Activated gamma-delta T cell treated with anti-CD3 and anti-CD28 coated beads, Interleukin-2, amount 50 U/mL, for 16 hours (primary cell): ENCODE results near the gene TMEM231.
"Not testable (repeated sequence)": the region's sequence is repeated elsewhere in the genome, so short reads cannot be mapped to it uniquely, and the experiment has no call there.

Experiments used
- DNase-seq: peaks from one replicate; pipeline ENCODE4 v3.0.0-alpha.2; 2020; ENCODE audit warnings: low read depth

TMEM231 gene

DNA sequence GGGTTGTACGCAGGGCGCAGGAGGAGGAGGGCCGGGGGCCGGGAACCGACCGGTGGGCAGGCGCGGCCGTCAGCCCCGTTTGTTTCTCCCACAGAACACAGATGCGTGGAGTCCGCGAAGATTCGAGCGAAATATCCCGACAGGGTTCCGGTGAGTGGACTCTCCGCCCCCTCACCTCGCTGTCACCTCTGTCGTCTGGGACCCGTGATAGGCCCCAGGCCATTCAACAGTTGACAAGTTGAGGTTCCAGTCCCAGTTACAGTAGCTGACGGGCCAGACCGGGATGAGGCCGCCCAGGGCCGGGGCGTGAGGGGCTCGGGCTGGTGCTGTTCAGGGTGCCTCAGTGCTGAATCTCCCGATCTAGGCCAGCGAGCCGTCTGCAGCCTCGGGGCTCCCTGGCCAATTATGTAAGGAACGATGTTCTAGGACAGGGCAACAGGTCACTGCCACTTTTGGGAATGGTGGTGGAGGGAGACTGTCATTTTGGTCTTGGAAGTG, 10.8 kb upstream of the TMEM231 start:
- no peak for DNase-seq

DNA sequence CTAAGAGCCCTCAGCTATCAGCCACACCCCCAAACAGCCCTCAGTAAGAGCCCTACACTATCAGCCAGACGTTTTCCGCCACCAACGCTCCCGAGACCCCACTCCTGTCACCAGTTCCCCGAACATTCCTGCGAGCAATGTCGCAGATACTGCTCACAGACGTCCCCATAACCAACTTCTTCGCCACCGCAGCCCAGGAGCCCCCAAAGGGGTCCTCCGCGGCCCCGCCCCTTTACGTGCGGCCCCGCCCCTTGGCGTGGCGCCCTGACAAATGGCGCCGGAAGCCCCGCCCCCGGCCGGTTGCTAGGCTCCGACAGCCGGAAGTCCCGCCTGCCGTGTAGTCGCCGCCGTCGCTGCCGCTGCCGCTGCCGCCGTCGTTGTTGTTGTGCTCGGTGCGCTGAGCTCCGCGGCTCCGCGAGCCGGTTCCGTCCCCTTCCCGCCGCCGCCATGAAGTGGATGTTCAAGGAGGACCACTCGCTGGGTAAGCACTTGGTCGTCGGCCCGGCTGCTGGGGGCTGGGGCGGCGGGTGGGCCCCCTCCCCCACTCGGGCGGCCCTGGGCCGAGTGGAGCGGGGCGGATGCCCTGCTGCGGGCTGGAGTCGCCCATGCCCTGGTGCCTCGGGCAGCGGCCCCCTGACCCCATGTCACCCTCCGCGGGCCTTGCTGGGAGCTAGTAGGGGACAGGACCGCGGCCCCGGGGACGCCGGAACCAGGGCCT, 10.1 kb upstream of the TMEM231 start, which contains the start of gene GABARAPL2:
TSS of gene GABARAPL2 (plus strand) at position 340 of the 718 bp plus-strand sequence. CDS start at position 448, 108 bp downstream.
- peak; percentile 88 for DNase-seq

DNA sequence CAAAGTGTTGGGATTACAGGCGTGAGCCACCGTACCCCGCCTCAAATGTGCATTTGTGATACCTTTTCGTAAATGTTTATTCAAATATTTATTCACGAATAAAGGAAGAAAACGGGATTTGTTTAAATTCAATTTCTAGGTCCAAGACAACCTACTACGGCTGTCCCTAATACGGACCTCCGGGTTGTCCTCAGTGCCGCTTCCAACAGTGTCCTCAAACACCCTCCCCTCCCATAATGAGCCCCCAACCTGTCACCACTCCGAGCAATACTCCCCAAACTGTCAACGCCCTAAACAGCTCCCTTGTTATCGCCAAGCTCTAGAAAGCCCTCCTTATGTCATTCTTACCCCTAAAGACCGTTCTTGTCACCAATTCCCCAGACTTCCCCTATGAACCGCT, 9.6 kb upstream of the TMEM231 start:
- no peak for DNase-seq

DNA sequence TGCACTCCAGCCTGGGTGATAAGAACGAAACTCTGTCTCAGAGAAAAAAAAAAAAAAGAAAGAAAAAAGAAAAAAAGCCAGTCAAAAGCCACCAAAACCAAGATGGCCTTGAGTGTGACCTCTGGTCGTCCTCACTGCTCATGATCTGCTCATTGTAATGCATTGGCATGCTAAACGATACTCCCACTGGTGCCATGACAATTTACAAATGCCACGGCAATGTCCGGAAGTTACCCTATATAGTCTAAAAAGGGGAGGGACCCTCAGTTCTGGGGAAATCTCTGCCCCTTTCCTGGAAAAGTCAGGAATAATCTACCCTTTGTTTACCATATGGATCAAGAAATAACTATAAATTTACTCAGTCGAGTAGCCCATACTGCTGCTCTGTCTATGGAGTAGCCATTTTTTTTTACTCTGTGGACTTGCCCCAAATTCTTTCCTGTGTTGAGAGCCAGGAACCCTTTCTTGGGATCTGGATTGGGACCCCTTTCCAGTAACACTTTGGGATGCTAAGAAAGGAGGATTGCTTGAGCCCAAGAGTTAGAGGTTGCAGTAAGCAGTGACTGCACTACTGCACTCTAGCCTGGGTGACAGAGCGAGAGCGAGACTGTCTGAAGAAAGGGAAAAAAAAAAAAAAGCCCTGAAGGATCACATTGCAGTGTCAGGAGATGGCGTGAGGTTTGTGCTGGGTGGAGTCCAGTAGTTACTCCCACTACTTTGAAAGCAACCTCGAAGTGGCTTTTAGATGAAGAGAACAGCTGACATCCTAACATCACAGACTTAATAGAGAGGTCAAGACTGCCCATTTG, 3.7 kb upstream of the TMEM231 start:
- DNase-seq: no peak

DNA sequence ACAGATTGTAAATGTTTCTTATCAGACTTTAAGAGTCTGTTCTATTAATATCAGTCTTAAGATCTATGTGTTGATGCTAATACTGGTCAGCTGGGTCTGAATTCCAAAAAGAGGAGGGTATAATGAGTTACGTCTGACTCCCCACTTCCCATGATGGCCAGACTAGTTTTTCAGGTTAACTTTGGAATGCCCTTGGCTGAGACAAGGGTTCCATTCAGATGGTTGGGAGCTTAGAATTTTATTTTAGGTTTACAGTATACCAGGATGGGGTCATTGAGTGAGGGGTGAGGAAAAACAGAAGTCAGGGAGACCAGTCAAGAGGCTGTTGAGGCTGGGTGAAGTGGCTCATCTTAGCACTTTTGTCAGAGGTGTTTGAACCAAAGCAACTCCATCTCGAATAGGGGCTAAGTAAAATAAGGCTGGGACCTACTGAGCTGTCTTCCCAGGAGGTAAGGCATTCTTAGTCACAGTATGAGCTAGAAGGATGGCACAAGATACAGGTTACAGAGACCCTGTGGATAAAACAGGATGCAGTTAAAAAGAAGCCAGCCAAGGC, 2.9 kb upstream of the TMEM231 start:
- DNase-seq: no peak

DNA sequence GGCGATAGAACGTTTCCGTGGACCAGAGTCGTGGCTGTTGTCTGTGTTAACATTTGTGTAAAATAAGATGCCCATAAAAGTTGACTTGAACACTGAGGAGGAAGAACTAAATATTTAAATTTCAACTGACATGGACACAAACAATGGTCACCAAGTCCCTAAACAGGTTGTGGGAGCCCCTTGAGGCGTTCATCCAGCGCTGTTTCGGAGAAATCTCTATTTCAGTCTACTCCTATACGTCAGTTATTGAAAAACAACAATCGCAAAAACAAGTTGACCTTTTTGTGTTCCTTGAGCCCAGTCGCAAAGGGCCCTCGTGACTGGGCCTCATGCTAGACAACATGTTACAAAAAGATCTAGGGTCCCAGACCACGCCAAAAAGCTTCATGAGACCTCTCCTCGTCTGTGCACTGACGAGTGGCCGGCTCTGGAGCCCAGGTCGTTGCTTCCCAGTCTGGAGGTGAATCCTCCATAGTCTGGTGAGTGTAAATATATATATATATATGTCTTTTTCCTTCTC, 439 bp upstream of the TMEM231 start:
- no peak for DNase-seq

DNA sequence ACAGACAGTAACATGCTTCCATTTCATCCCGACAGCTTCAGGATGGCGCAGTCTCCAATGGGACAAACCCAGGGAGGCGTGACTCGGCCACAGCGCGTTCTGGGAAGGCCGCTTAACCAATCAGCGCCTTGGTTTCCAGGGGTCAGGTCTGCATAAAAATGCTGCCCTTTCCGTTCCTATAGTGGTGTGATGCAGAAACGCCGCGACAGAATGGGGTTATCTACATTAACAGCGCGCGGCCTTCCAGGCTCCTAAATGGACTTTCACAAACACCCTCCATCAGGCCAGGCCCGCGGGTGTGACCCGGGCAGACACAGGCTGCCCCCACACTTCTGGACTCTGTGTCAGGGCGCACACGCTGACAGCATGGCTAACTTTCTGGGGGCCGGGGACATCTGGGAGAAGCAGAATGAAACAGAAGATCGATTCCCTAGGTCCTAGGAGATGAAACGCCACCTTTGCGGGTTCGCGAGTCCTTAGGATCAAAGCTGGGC, 792 bp downstream of the TMEM231 start:
- DNase-seq: no peak

DNA sequence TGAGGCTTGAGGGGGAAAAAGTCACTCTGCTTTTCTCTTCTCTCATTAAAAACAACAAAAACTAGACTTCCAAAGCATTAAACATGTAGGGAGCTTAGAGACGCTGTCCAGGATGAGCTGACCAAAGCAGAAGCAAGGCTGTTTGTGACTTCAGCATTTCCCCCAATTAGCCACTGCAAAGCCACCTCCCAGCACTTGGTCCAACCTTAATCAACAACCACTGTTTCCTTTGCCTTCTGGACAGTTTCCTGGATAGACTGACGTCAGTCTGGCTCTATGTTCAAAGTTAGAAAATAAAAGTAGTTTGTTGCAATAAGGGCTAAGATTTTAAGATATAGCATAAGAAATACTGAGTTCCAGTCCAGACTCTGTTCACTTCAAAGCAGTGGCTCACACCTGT, 3.1 kb downstream of the TMEM231 start:
- no peak for DNase-seq

DNA sequence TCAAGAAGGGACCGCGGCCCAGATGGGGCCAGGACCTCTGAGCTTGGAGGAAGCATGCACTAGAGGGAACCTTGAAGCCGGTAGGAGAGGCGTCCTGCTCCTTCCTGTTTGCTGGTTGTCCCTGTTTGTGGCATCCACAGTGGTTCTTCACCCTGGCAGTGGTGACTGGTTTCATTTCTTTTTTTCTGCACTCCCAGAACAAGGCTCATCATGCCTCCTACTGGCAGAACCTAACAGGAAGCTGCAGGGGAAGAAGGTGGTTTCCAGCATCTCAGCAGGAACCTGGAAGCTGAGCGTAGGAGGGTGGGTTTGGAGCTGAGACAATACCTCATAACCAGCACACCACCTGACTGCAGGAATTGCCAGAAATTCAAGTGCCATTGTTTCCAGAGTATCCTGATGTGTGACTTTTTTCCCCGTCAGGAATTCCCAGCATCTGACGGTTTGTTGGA, 5.8 kb downstream of the TMEM231 start:
- DNase-seq: no peak

DNA sequence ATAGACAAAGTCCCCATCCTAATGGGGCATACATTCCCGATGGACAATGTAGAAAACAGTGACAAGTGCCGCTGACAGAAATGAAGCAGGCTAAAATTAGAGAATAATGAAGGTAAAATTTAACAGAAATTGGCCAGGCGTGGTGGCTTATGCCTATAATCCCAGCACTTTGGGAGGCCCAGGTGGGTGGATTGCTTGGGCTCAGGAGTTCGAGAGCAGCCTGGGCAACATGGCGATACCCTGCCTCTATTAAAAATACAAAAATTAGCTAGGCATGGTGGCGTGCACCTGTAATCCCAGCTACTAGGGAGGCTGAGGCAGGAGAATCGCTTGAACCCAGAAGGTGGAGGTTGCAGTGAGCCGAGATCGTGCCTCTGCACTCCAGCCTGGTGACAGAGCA, 7.6 kb downstream of the TMEM231 start:
- not testable (repeated sequence) for DNase-seq

DNA sequence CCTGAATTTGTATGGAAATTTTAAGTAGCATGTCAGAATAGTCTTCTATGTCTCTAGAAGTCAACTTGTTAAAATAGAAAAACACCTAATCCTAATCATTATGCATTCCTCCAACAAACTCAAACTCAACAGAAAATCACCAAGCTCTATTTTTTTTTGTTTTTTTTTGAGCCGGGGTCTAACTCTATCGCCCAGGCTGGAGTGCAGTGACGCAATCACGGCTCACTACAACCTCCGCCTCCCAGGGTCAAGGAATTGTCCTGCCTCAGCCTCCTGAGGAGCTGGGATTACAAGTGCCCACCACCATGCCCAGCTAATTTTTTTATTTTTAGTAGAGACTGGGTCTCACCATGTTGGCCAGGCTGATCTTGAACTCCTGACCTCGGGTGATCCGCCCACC, 9.8 kb downstream of the TMEM231 start:
- DNase-seq: no peak

DNA sequence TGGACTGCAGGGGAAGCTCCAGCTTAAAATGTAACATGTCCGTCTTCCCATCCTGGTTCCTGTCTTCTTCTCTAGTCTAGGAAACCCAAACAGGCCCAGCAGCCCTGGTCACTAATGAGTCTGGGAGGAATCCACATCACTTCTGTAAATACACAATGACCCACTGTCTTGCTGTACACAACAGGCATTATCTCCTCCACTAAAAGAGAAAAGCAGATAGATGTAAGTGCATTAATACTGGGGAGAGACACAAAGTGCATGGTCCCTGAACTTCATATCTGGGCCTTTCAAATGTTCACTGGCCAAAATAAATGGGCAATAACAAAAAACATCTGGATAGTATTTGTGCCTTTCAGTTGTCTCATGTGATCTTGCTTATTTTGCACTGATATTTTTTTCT, 10.2 kb downstream of the TMEM231 start:
- not testable (repeated sequence) for DNase-seq

DNA sequence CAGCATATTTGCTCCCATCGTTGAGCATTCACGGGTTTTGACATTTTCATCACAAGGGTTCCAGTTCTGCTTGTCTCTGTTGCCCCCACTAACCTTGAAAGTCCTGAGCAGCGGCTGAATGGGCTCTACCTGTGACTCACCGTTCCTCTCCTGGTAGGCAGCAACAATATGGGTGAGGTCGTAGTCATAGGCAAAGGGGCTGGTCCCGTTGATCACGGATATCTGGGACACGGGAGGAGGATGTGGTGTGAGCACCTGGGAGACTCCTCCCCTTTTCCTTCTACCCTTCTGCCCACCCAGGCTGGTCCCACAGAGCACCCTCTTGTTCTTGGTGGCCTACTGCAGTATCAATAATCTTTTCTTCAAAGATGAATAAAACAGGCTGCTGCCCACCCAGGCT, 13.6 kb downstream of the TMEM231 start:
- DNase-seq: not testable (repeated sequence)

DNA sequence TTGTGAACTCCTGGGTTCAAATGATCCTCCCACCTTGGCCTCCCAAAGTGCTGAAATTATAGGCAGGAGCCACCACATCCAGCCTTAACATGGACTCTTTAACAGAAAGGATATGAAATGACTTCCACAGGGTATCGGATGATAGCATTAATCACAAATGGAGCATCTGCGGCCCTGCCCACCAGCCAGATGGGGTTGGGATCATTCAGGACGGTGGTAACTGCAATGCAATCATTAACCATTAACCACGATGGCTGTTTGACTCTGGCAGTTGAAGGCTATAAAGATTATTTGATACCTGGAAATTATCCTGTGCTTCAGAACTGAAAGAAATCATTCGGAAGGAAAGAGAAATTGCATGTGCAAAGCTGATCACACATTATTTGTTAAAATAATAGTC, 14.8 kb downstream of the TMEM231 start:
- DNase-seq: no peak

DNA sequence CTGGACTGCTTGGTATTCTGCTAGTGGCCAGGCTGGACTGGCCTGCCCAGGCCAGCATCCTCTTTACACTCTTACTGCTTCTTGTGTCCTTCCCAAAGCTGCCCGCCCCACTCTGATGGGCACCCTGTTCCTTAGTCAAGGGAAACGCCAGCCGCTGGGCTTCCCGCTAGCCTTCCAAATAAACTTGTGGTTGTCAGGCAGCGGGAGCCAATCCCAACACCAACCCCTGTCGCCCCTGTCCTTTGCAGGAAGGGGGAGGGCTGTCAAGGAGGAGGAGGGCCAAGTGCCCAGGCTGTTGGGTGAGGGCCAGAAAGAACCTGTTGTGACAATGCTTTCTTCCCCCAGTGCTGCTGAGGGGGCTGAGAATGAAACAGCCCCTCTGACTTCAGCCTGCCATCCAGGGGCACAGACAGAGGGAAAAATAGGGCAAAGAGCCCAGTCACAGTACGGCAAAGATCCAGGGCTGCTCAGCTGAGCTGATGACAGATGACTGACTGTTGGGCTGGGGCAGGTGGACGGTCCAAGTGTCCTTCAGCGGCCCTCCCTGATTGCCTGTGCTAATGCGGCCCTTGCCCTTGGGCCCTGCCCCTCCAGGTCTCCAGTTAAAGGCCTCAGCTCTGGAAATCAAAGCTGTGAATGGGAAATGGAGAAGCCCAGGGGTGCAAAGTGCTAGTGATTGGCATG, 17.0 kb downstream of the TMEM231 start:
- not testable (repeated sequence) for DNase-seq

DNA sequence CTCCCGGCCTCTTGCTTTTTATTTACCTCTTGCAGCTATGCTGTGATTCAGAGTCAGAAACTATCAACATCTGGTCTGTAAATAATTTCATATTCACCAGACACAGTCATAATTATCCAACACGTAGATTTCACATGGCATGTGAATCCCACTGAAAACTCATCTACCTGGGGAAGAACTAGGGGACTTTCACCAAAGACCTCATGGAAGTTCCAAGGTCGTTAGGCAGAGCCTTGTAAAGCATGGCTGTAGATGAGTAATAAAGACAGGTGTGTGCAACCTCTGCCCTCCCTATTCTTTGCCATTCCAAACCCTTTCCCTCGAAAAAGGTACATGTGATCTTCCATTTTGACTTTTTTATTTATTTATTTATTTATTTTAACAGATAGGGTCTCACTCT, 18.3 kb downstream of the TMEM231 start:
- no peak for DNase-seq

DNA sequence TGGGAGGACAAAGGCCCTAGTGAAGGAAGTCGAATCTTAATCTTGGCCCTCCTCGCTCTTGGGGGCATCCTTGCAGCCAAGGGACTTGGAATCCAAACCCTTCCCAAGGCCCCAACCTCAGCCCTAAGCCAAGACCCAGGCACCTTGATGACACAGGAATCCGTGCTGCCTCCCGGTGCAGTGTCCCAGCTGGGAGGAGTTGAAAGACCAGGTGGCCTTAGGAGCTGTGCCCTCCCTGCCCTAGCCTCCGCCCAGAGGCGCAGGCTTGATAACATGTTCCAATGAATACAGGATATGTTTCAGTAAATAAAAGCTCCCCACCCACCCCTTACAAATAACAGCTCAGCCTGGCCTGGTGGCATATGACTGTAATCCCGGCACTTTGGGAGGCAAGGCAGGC, 20.2 kb downstream of the TMEM231 start, which contains the start of gene CHST5:
TSS of gene CHST5 (minus strand) at position 208 of the 400 bp plus-strand sequence. CDS start 5,724 bp downstream, outside the sequence.
- no peak for DNase-seq

DNA sequence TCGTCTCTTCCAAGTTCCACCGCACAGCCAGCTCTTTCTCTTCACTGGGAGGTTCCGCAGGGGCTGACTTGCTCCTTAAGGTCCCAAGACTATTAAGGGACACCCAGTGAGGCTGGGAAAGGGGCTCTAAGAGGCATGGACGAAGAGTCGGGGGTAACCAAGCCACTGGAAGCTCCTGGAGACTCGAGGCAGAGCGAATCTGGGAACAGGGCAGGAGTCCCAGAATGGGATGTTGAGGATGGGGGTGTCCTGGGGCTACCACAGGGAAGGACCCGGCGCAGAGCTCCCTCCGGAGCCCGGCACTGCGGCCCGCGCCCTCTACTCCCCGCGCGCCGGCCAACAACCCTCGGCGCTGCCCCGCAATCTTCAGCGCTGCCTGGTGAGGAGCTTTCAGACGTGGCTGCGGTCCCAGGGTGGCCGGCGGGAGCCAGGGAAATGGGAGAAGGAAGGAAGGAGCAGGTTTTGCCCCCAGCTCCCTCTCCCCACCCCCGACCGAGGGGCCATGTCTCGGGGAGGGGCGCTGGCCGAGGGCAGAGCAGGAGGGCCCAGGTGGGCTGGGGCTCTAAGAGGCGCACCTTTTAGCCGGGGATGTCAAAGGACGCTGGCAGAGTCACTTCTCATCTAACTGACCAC, 20.7 kb downstream of the TMEM231 start:
- DNase-seq: no peak

DNA sequence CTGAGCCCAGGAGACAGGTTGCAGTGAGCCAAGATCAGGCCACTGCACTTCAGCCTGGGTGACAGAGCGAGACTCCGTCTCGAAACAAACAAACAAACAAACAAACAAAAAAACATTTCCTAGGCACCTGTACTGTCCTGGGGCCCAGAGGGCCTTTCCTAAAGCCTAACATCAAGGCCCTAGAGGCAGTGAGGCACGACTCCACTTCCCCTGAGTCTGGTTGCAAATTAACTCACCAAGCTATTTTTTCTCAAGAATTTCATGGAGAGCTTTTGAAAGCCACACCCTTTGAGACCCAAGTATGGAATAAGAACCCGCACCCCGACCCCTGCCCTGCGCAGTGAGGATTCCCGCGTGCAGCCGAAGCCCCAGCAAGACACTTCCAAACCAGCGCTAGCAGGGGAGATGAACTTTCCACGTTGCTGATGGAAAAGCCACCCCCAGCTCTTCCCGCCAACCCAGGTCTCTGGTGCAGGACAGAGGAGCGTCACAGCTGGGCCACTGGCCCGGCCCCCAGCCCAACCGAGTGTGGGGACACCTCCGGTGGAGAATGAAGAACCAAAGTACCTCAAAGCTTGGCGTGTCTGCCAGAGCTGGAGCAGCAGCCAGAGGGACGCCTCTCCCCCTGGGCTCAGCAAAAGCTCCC, 21.4 kb downstream of the TMEM231 start:
- no peak for DNase-seq

DNA sequence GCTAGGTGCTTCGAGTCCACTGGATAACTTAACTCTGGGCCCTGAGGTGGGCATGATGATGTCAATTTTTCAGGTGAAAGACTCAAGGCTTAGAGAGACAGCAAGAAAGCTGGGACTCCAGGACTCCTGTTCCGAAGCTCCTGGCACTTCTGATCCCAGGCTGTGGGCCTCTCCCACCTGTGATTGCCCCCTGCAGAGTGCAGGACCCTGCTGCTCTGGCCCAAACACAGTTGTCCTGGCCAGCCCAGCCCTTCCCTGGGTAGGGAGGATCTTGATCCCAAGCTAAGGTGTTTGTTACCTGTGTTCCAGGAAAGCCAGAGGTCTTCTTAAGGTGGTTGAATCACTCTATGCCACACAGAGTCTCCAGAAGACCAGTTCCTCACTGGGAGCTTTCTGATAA, 23.3 kb downstream of the TMEM231 start:
- no peak for DNase-seq
